Measurements from ENCODE around the gene EEIG2. TPM values are rescaled to one million over a fixed set of nuclear protein-coding genes. Genes with fewer than 3 reads are reported as not detected.

Gene EEIG2
- total RNA-seq, 1 donor from 2014 or later = 18.8 TPM

DNA sequence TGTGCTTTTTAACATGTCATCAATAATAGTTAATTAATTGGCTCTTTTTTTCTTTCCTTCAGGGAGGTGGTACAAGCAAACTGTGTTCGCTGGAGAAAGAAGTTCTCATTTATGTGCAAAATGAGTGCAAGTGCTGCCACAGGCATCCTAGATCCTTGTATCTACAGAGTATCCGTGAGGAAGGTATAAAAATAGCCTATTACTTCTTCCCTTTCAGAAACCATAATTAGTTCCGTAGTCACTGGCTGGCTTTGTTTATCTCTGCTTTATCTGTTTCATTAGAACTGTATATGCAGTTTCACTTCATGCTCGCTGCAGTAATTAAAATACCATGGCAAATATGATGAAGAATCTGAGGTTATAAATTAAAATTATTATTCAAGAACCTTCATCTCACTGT lies 40.6 kb downstream of the EEIG2 start:
- Mint-ChIP-seq H3K9me3 (ENCODE audit: unreplicated experiment) (no peaks in the 10 kb centered on the region), H3K4me1 (ENCODE audit: unreplicated experiment) (peaks cover 12% of the 10 kb centered on the region), H3K4me3 (ENCODE audit: unreplicated experiment) (no peak overlapping the region), H3K27ac (ENCODE audit: unreplicated experiment) (no peak overlapping the region), H3K27me3 (ENCODE audit: unreplicated experiment) (no peaks in the 10 kb centered on the region), H3K36me3 (ENCODE audit: low read depth, unreplicated experiment) (no peaks in the 10 kb centered on the region)
- TF ChIP-seq, protein P1, sequence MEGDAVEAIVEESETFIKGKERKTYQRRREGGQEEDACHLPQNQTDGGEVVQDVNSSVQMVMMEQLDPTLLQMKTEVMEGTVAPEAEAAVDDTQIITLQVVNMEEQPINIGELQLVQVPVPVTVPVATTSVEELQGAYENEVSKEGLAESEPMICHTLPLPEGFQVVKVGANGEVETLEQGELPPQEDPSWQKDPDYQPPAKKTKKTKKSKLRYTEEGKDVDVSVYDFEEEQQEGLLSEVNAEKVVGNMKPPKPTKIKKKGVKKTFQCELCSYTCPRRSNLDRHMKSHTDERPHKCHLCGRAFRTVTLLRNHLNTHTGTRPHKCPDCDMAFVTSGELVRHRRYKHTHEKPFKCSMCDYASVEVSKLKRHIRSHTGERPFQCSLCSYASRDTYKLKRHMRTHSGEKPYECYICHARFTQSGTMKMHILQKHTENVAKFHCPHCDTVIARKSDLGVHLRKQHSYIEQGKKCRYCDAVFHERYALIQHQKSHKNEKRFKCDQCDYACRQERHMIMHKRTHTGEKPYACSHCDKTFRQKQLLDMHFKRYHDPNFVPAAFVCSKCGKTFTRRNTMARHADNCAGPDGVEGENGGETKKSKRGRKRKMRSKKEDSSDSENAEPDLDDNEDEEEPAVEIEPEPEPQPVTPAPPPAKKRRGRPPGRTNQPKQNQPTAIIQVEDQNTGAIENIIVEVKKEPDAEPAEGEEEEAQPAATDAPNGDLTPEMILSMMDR (IDR thresholded peaks at IDR 0.05; ENCODE audit: unreplicated experiment) = no peak
- DNase-seq (ENCODE audit: low spot score) = no peak

DNA sequence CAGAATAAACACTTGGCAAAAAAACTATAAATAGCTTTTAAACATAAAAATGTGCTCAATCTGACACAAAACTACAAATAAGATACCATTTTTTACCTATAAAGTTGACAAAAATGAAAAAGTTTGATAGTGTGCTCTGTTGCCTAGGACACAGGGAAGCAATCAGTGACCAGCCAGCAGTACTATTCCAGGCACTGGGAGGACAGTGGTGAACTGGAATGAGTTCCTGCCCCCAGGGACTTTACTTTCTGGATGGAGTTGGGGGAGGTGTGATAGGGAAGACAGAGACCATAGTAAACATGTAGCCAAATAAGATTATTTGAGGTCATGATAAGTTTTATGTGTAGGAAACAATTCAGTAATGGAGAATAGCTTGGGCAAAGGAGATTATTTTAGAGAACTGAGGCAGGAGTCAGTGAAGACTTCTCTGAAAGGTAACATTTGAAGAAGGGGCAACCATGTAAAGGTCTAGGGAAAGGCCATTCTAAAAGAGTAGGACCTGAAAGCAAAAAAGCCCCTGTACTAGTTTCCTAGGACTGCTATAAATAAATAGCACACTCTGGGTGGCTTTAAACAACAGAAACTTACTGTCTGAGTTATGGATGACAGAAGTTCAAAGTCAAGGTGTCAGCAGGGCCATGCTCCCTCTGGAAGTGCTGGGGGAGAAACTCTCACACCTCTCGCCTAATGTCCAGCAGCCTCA lies 42.0 kb downstream of the EEIG2 start:
- Mint-ChIP-seq H3K9me3 (ENCODE audit: unreplicated experiment) (no peaks in the 10 kb centered on the region), H3K36me3 (ENCODE audit: low read depth, unreplicated experiment) (no peaks in the 10 kb centered on the region), H3K4me1 (ENCODE audit: unreplicated experiment) (peaks cover 9% of the 10 kb centered on the region), H3K4me3 (ENCODE audit: unreplicated experiment) (no peak overlapping the region), H3K27ac (ENCODE audit: unreplicated experiment) (no peak overlapping the region), H3K27me3 (ENCODE audit: unreplicated experiment) (no peaks in the 10 kb centered on the region)
- no peak for DNase-seq (ENCODE audit: low spot score)
- TF ChIP-seq, protein P1 (IDR thresholded peaks at IDR 0.05; ENCODE audit: unreplicated experiment) = no peak

DNA sequence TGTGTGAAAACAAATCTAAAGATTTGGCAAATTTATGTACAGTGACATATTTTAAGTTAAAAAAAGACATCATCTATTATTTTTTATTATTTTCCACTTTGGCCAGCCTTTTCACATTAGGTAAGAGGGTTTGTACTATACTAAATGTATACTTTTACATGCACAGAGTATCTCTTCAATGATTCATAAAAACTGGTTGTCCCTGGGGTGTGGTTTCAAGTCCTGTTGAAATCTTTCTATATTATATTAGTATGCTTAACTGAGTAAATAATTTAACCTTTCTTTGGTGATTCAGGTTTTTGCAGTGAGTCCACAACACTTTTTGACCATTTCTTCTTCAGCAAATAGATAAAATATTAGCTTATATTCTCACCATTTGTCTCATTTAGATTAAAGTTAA lies 45.7 kb downstream of the EEIG2 start:
- Mint-ChIP-seq H3K4me3 (ENCODE audit: unreplicated experiment) (no peak overlapping the region), H3K4me1 (ENCODE audit: unreplicated experiment) (no peaks in the 10 kb centered on the region), H3K9me3 (ENCODE audit: unreplicated experiment) (no peaks in the 10 kb centered on the region), H3K27ac (ENCODE audit: unreplicated experiment) (no peak overlapping the region), H3K36me3 (ENCODE audit: low read depth, unreplicated experiment) (peaks cover 21% of the 10 kb centered on the region), H3K27me3 (ENCODE audit: unreplicated experiment) (peaks cover 2% of the 10 kb centered on the region)
- no peak for DNase-seq (ENCODE audit: low spot score)
- TF ChIP-seq, protein P1 (IDR thresholded peaks at IDR 0.05; ENCODE audit: unreplicated experiment) = no peak

DNA sequence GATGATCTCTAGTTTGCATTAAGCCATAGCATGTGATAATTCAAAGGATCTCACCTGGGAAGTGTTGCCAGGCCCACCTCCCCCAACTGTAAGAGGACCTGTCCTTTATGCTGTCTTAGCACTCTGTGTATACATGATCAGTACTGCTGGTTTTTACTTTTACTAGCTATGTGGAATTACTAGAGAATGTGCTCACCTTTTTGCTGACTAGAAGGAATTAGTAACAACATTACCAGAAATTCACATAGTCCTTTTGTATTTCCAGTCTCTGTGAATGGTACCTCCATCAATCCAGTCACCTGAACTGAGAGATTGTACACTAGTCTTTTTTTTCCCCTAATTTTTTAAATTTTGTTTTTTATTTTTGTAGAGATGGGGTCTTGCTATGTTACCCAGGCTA lies 46.6 kb downstream of the EEIG2 start:
- peaks cover 21% of the 10 kb centered on the region for H3K36me3 Mint-ChIP-seq (ENCODE audit: low read depth, unreplicated experiment)
- no peaks in the 10 kb centered on the region for H3K9me3 Mint-ChIP-seq (ENCODE audit: unreplicated experiment)
- no peak overlapping the region for H3K27ac Mint-ChIP-seq (ENCODE audit: unreplicated experiment)
- no peak overlapping the region for H3K4me3 Mint-ChIP-seq (ENCODE audit: unreplicated experiment)
- no peak for DNase-seq (ENCODE audit: low spot score)
- peaks cover 2% of the 10 kb centered on the region for H3K27me3 Mint-ChIP-seq (ENCODE audit: unreplicated experiment)
- TF ChIP-seq, protein P1 (IDR thresholded peaks at IDR 0.05; ENCODE audit: unreplicated experiment) = no peak
- H3K4me1 Mint-ChIP-seq (ENCODE audit: unreplicated experiment) = no peaks in the 10 kb centered on the region

DNA sequence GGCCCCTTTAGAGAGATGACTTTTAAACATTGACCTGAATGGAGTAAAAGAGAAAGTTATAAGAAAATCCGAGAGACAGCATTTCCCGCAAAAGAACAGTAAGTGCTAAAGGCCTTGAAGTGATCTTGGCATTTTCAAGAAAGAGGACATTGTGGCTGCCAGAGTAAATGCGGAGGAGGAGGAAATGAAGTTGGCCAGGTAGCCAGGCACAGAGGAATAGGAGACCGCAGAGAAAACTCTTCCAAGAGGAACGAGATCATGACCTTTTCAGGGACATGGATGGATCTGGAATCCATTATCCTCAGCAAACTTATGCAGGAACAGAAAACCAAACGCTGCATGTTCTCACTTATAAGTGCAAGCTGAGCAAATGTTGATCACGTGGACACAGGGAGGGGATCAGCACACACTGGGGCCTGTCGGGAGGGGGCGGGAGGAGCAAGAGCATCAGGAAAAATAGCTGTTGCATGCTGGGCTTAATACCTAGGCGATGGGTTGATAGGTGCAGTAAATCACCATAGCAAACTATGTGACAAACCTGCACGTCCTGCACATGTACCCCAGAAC lies 49.7 kb downstream of the EEIG2 start:
- Mint-ChIP-seq H3K4me3 (ENCODE audit: unreplicated experiment) (no peak overlapping the region), H3K36me3 (ENCODE audit: low read depth, unreplicated experiment) (peaks cover 21% of the 10 kb centered on the region), H3K9me3 (ENCODE audit: unreplicated experiment) (no peaks in the 10 kb centered on the region), H3K4me1 (ENCODE audit: unreplicated experiment) (no peaks in the 10 kb centered on the region), H3K27ac (ENCODE audit: unreplicated experiment) (no peak overlapping the region), H3K27me3 (ENCODE audit: unreplicated experiment) (peaks cover 2% of the 10 kb centered on the region)
- no peak for DNase-seq (ENCODE audit: low spot score)
- TF ChIP-seq, protein P1 (IDR thresholded peaks at IDR 0.05; ENCODE audit: unreplicated experiment) = no peak
